Measurements from ENCODE around the gene BCL2.

DNA sequence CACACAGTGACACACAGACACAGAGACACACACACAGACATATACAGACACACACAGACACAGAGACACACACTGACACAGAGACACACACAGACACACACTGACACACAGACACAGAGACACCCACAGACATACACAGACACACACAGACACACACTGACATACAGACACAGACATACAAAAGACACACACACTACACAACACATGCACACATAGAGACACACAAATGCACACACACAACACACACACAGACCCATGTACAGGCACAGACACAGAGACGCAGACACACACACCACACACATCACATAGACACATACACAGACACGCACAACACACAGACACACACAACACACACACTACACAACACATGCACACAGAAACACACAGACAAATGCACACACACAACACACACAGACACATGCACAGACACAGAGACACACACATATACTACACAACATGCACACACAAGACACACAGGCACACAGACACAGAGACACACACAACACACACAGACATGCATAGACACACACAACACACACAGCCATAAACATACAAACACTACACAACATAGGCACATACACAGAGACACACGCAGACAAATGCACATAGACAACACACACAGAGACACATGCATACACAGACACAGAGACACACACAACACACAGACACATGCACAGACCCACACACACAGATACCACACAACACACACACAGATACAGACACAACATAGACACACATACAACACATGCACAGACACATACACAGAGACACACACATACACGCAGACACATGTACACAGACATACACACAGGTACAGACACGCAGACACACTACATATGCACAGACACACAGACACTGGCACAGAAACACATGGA lies 120.5 kb downstream of the BCL2 start:
- TF ChIP-seq CTCF (IDR thresholded peaks at IDR 0.05) (no peak), POLR2A (IDR thresholded peaks at IDR 0.05) (no peak)

Data from Peyer's patch (tissue), 4 donors.